HEK293 (cell line): Measurements from ENCODE around the gene BRINP2.

Source experiments
- CTCF ChIA-PET: fragments of 350-600 bp; formaldehyde crosslinking; extraction: SDS; loops from one replicate; lab custom pipeline; 2021; ENCODE audit warnings: antibody characterized with exemption; lab: Yijun Ruan, JAX
- POLR2A ChIA-PET: fragments of 300-600 bp; formaldehyde crosslinking; extraction: SDS; loops from one replicate; lab custom pipeline; 2020; ENCODE audit warnings: antibody characterized with exemption, inconsistent platforms; lab: Yijun Ruan, JAX
- H3K27ac ChIP-seq: fragments of 200-500 bp; sonication (Bioruptor generic); 2 replicates; pipeline ENCODE4 v1.5.1; 2014; ENCODE audit warnings: low read depth, low read length, control low read depth, inconsistent platforms; ENCODE audit errors: extremely low read depth
- H3K36me3 ChIP-seq, 2 experiments: fragments of 200-500 bp in 1 of 2; sonication (Bioruptor generic) in 1 of 2; 1 replicate in 1 of 2; 2 replicates in 1 of 2; pipeline ENCODE4 v1.5.1; 2014 to 2017; ENCODE audit warnings: inconsistent platforms in 2 of 2, low read length in 2 of 2; ENCODE audit not compliant: control insufficient read depth in 2 of 2, insufficient read depth in 1 of 2
- H3K4me1 ChIP-seq: fragments of 200-500 bp; sonication (Bioruptor generic); 2 replicates; pipeline ENCODE4 v1.5.1; 2014; ENCODE audit warnings: mild to moderate bottlenecking, low read length, inconsistent platforms; ENCODE audit not compliant: control insufficient read depth, insufficient read depth
- H3K4me3 ChIP-seq: 2 replicates; pipeline ENCODE4 v1.5.1; 2011; ENCODE audit warnings: low read depth, mild to moderate bottlenecking, control low read depth, low read length, moderate library complexity
- H3K9me3 ChIP-seq: fragments of 200-500 bp; sonication (Bioruptor generic); 2 replicates; pipeline ENCODE4 v1.5.1; 2014; ENCODE audit warnings: low read depth, low read length, inconsistent platforms; ENCODE audit not compliant: control insufficient read depth, insufficient read depth
- BCL11B ChIP-seq: fragments of 450-650 bp; formaldehyde crosslinking; IDR thresholded peaks from 2 replicates; pipeline ENCODE4 v1.5.1; 2016; ENCODE audit warnings: low read depth, missing biosample characterization, missing genetic modification characterization
- EGR2 ChIP-seq: fragments of 450-650 bp; formaldehyde crosslinking; IDR thresholded peaks from 2 replicates; pipeline ENCODE4 v1.5.1; 2016; ENCODE audit warnings: low read depth, missing biosample characterization, missing genetic modification characterization
- FEZF1 ChIP-seq: fragments of 450-650 bp; formaldehyde crosslinking; IDR thresholded peaks from 2 replicates; pipeline ENCODE4 v1.5.1; 2016; ENCODE audit warnings: missing biosample characterization, missing genetic modification characterization
- KLF8 ChIP-seq: fragments of 450-650 bp; formaldehyde crosslinking; IDR thresholded peaks from 2 replicates; pipeline ENCODE4 v1.5.1; 2016; ENCODE audit warnings: missing biosample characterization, missing genetic modification characterization
- SP7 ChIP-seq: fragments of 450-650 bp; formaldehyde crosslinking; IDR thresholded peaks from 2 replicates; pipeline ENCODE4 v1.5.1; 2016; ENCODE audit warnings: missing biosample characterization, missing genetic modification characterization
- TCF7L2 ChIP-seq: IDR thresholded peaks from 2 replicates; pipeline ENCODE4 v1.6.1; 2011; ENCODE audit warnings: low read depth, mild to moderate bottlenecking, inconsistent platforms, low read length, moderate library complexity, borderline replicate concordance
- WT1 ChIP-seq: fragments of 450-650 bp; formaldehyde crosslinking; IDR thresholded peaks from 2 replicates; pipeline ENCODE4 v1.5.1; 2016; ENCODE audit warnings: missing biosample characterization, missing genetic modification characterization
- ZBTB48 ChIP-seq: fragments of 450-650 bp; formaldehyde crosslinking; IDR thresholded peaks from 2 replicates; pipeline ENCODE4 v1.5.1; 2016; ENCODE audit warnings: missing biosample characterization, missing genetic modification characterization
- ZIC2 ChIP-seq: fragments of 450-650 bp; formaldehyde crosslinking; IDR thresholded peaks from 2 replicates; pipeline ENCODE4 v1.5.1; 2016; ENCODE audit warnings: missing biosample characterization, missing genetic modification characterization
- ZNF114 ChIP-seq: fragments of 450-650 bp; formaldehyde crosslinking; IDR thresholded peaks from 2 replicates; pipeline ENCODE4 v1.5.0; 2017; ENCODE audit warnings: missing biosample characterization, missing genetic modification characterization
- ZNF423 ChIP-seq: fragments of 450-650 bp; formaldehyde crosslinking; IDR thresholded peaks from 2 replicates; pipeline ENCODE4 v1.5.1; 2016; ENCODE audit warnings: missing biosample characterization, missing genetic modification characterization
- ZNF501 ChIP-seq: fragments of 450-650 bp; formaldehyde crosslinking; IDR thresholded peaks from 2 replicates; pipeline ENCODE4 v1.5.1; 2016; ENCODE audit warnings: missing biosample characterization, missing genetic modification characterization
- ZNF529 ChIP-seq: fragments of 450-650 bp; formaldehyde crosslinking; IDR thresholded peaks from 2 replicates; pipeline ENCODE4 v1.5.1; 2017; ENCODE audit warnings: missing genetic modification characterization, missing biosample characterization; ENCODE audit not compliant: insufficient replicate concordance
- ZNF555 ChIP-seq: fragments of 450-650 bp; formaldehyde crosslinking; conservative IDR thresholded peaks from 2 replicates; pipeline ENCODE4 v1.5.1; 2017; ENCODE audit warnings: missing biosample characterization, mild to moderate bottlenecking, missing genetic modification characterization, inconsistent platforms
- ZNF561 ChIP-seq: fragments of 450-650 bp; IDR thresholded peaks from 2 replicates; pipeline ENCODE4 v1.5.1; 2018; ENCODE audit warnings: missing biosample characterization, missing genetic modification characterization, borderline replicate concordance
- ZNF629 ChIP-seq: fragments of 450-650 bp; formaldehyde crosslinking; IDR thresholded peaks from 2 replicates; pipeline ENCODE4 v1.5.1; 2017; ENCODE audit warnings: missing biosample characterization, missing genetic modification characterization
- ZNF658 ChIP-seq: fragments of 450-650 bp; formaldehyde crosslinking; IDR thresholded peaks from 2 replicates; pipeline ENCODE4; 2016; ENCODE audit warnings: missing biosample characterization, missing genetic modification characterization
- ZNF664 ChIP-seq: fragments of 450-650 bp; formaldehyde crosslinking; IDR thresholded peaks from 2 replicates; pipeline ENCODE4 v1.5.1; 2016; ENCODE audit warnings: missing biosample characterization, missing genetic modification characterization
- ZNF747 ChIP-seq: fragments of 450-650 bp; formaldehyde crosslinking; IDR thresholded peaks from 2 replicates; pipeline ENCODE4 v1.5.1; 2016; ENCODE audit warnings: missing biosample characterization, missing genetic modification characterization
- ZNF843 ChIP-seq: fragments of 450-650 bp; formaldehyde crosslinking; IDR thresholded peaks from 2 replicates; pipeline ENCODE4 v1.5.1; 2016; ENCODE audit warnings: missing biosample characterization, missing genetic modification characterization
- TF ChIP-seq, protein P1 (sequence below): fragments of 450-650 bp; formaldehyde crosslinking; IDR thresholded peaks from 2 replicates; pipeline ENCODE4 v1.5.1; 2016; ENCODE audit warnings: missing biosample characterization, missing genetic modification characterization
- TF ChIP-seq, protein P2 (sequence below): fragments of 450-650 bp; formaldehyde crosslinking; IDR thresholded peaks from 2 replicates; pipeline ENCODE4 v1.5.1; 2017; ENCODE audit warnings: missing biosample characterization, missing genetic modification characterization
- TF ChIP-seq, protein P3 (sequence below): fragments of 450-650 bp; formaldehyde crosslinking; IDR thresholded peaks from 2 replicates; pipeline ENCODE4 v1.5.1; 2016; ENCODE audit warnings: missing biosample characterization, missing genetic modification characterization
- TF ChIP-seq, protein P4 (sequence below): fragments of 450-650 bp; formaldehyde crosslinking; IDR thresholded peaks from 2 replicates; pipeline ENCODE4 v1.5.1; 2016; ENCODE audit warnings: missing biosample characterization, missing genetic modification characterization
- TF ChIP-seq, protein P5 (sequence below): fragments of 450-650 bp; formaldehyde crosslinking; IDR thresholded peaks from 2 replicates; pipeline ENCODE4 v1.5.1; 2016; ENCODE audit warnings: missing biosample characterization, missing genetic modification characterization
- TF ChIP-seq, protein P6 (sequence below): fragments of 450-650 bp; formaldehyde crosslinking; IDR thresholded peaks from 2 replicates; pipeline ENCODE4 v1.5.1; 2016; ENCODE audit warnings: missing biosample characterization, missing genetic modification characterization

Gene BRINP2

DNA sequence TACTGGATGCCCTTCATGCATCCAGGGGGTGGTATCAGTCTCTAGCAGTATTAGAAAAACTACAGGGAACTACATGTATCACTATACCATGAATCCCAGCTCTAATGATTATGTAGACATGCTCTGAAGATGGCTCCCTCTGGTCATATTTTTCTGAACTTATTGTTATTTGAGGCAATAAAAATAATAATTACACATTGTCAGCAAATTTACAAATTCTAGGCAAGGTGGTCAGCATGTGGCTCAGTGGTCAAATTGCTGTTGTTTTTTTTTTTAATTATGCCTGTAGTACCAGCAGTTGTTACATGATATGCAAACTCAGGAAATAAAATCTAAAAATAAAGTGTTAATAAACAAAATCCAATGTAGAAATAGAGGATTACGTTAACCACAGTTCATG is 28.7 kb upstream of the BRINP2 start:
- Histone ChIP-seq H3K36me3 (no peaks in the 10 kb centered on the region), H3K4me1 (peaks cover 3% of the 10 kb centered on the region), H3K4me3 (no peak overlapping the region)
- TF ChIP-seq ZNF747 (no peak), EGR2 (tag by site-specific recombination) (no peak)
- TF ChIP-seq, all 188 proteins: peak for 0
- ChIA-PET POLR2A (no interaction called here), CTCF (interaction anchor here (0.9 kb wide), 1 partner anchor 20 kb away, joined by 3 read pairs; no protein-coding TSS in a partner anchor)
- Histone ChIP-seq H3K9me3 (no peaks in the 10 kb centered on the region), H3K27ac (no peak overlapping the region)

DNA sequence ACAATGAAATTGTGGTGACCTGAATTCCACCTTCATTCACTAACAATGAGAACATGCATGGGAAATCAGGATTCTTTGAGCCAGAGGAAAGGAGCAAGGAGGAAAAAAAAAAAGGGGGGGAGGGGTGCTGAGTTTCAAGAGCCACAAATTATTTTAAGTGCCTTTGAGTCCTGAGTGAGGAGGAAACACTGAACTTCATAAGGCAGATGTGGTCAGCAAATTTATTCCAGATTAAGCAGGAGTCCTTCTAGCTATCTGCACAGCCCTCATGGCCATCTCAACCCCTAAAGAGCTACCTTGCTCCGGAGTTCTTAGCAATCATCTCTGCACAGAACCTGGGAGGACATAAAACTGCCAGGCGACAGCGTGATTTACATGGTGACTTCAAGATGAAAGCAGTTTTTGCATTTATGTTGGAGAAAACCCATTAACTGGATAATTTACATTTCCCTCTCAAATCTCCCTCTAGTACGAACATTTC is 27.9 kb upstream of the BRINP2 start:
- H3K4me3 ChIP-seq: no peak overlapping the region
- CTCF ChIA-PET: interaction anchor here (1.1 kb wide), 1 partner anchor 39 kb away, joined by 3 read pairs; no protein-coding TSS in a partner anchor
- TF ChIP-seq ZNF664 (tag by site-specific recombination): no peak
- TF ChIP-seq TCF7L2: peak; percentile 84
- TF ChIP-seq FEZF1: 0 out of 2 replicates have a peak, but pooled peaks have one; percentile 23
- TF ChIP-seq, protein P1, sequence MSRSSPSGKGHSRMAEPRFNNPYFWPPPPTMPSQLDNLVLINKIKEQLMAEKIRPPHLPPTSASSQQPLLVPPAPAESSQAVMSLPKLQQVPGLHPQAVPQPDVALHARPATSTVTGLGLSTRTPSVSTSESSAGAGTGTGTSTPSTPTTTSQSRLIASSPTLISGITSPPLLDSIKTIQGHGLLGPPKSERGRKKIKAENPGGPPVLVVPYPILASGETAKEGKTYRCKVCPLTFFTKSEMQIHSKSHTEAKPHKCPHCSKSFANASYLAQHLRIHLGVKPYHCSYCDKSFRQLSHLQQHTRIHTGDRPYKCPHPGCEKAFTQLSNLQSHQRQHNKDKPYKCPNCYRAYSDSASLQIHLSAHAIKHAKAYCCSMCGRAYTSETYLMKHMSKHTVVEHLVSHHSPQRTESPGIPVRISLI: no peak
- TF ChIP-seq ZNF423: no peak
- TF ChIP-seq BCL11B (tag by site-specific recombination): no peak
- TF ChIP-seq, protein P2, sequence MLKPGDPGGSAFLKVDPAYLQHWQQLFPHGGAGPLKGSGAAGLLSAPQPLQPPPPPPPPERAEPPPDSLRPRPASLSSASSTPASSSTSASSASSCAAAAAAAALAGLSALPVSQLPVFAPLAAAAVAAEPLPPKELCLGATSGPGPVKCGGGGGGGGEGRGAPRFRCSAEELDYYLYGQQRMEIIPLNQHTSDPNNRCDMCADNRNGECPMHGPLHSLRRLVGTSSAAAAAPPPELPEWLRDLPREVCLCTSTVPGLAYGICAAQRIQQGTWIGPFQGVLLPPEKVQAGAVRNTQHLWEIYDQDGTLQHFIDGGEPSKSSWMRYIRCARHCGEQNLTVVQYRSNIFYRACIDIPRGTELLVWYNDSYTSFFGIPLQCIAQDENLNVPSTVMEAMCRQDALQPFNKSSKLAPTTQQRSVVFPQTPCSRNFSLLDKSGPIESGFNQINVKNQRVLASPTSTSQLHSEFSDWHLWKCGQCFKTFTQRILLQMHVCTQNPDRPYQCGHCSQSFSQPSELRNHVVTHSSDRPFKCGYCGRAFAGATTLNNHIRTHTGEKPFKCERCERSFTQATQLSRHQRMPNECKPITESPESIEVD (tag by site-specific recombination): peak; percentile 88
- TF ChIP-seq ZNF501 (tag by site-specific recombination): 0 out of 2 replicates have a peak, but pooled peaks have one; percentile 44
- TF ChIP-seq WT1 (tag by site-specific recombination): no peak
- no peak for TF ChIP-seq KLF8 (tag by site-specific recombination)
- no peak for TF ChIP-seq ZNF629 (tag by site-specific recombination)
- TF ChIP-seq, protein P3, sequence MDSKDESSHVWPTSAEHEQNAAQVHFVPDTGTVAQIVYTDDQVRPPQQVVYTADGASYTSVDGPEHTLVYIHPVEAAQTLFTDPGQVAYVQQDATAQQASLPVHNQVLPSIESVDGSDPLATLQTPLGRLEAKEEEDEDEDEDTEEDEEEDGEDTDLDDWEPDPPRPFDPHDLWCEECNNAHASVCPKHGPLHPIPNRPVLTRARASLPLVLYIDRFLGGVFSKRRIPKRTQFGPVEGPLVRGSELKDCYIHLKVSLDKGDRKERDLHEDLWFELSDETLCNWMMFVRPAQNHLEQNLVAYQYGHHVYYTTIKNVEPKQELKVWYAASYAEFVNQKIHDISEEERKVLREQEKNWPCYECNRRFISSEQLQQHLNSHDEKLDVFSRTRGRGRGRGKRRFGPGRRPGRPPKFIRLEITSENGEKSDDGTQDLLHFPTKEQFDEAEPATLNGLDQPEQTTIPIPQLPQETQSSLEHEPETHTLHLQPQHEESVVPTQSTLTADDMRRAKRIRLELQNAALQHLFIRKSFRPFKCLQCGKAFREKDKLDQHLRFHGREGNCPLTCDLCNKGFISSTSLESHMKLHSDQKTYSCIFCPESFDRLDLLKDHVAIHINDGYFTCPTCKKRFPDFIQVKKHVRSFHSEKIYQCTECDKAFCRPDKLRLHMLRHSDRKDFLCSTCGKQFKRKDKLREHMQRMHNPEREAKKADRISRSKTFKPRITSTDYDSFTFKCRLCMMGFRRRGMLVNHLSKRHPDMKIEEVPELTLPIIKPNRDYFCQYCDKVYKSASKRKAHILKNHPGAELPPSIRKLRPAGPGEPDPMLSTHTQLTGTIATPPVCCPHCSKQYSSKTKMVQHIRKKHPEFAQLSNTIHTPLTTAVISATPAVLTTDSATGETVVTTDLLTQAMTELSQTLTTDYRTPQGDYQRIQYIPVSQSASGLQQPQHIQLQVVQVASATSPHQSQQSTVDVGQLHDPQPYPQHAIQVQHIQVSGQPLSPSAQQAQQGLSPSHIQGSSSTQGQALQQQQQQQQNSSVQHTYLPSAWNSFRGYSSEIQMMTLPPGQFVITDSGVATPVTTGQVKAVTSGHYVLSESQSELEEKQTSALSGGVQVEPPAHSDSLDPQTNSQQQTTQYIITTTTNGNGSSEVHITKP: peak; percentile 53
- TF ChIP-seq ZNF843: no peak
- TF ChIP-seq, protein P4, sequence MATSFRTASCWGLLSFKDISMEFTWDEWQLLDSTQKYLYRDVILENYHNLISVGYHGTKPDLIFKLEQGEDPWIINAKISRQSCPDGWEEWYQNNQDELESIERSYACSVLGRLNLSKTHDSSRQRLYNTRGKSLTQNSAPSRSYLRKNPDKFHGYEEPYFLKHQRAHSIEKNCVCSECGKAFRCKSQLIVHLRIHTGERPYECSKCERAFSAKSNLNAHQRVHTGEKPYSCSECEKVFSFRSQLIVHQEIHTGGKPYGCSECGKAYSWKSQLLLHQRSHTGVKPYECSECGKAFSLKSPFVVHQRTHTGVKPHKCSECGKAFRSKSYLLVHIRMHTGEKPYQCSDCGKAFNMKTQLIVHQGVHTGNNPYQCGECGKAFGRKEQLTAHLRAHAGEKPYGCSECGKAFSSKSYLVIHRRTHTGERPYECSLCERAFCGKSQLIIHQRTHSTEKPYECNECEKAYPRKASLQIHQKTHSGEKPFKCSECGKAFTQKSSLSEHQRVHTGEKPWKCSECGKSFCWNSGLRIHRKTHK (tag by site-specific recombination): no peak
- TF ChIP-seq SP7 (tag by site-specific recombination): no peak
- TF ChIP-seq ZNF561 (tag by site-specific recombination): peak; percentile 63; the same call in 1 of the 2 replicates
- TF ChIP-seq ZNF529 (tag by site-specific recombination): no peak
- TF ChIP-seq, protein P5, sequence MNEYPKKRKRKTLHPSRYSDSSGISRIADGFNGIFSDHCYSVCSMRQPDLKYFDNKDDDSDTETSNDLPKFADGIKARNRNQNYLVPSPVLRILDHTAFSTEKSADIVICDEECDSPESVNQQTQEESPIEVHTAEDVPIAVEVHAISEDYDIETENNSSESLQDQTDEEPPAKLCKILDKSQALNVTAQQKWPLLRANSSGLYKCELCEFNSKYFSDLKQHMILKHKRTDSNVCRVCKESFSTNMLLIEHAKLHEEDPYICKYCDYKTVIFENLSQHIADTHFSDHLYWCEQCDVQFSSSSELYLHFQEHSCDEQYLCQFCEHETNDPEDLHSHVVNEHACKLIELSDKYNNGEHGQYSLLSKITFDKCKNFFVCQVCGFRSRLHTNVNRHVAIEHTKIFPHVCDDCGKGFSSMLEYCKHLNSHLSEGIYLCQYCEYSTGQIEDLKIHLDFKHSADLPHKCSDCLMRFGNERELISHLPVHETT (tag by site-specific recombination): no peak
- no peak for TF ChIP-seq ZNF114 (tag by site-specific recombination)
- no peak for TF ChIP-seq ZNF658 (tag by site-specific recombination)
- TF ChIP-seq ZBTB48 (tag by site-specific recombination): no peak
- TF ChIP-seq ZIC2 (tag by site-specific recombination): no peak
- no peak for TF ChIP-seq ZNF555 (tag by site-specific recombination)
- TF ChIP-seq, protein P6, sequence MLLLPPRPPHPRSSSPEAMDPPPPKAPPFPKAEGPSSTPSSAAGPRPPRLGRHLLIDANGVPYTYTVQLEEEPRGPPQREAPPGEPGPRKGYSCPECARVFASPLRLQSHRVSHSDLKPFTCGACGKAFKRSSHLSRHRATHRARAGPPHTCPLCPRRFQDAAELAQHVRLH (tag by site-specific recombination): peak; percentile 61; the same call in 1 of the 2 replicates
- no peak for TF ChIP-seq ZNF747

More for the DNA sequence above, 27.9 kb upstream of the BRINP2 start:
- H3K9me3 ChIP-seq: no peaks in the 10 kb centered on the region
- peaks cover 3% of the 10 kb centered on the region for H3K4me1 ChIP-seq
- H3K27ac ChIP-seq: no peak overlapping the region
- H3K36me3 ChIP-seq: no peaks in the 10 kb centered on the region
- POLR2A ChIA-PET: no interaction called here
